Measurements from ENCODE around the gene COL6A2.

Gene COL6A2

GRCh38 chr21:46142582-46143473 is 44.9 kb downstream of the COL6A2 start:
- no peak for DNase-seq (ENCODE audit: low read depth)

- DNase-seq (ENCODE audit: low read depth), result no peak
These were observed 46.7 kb downstream of the COL6A2 start for GRCh38 chr21:46144464-46145070.

- DNase-seq (ENCODE audit: low read depth), result no peak
These were observed 47.4 kb downstream of the COL6A2 start for GRCh38 chr21:46145159-46145839.

GRCh38 chr21:46145840-46146691 is 48.2 kb downstream of the COL6A2 start:
- DNase-seq (ENCODE audit: low read depth), result no peak

- DNase-seq (ENCODE audit: low read depth), result no peak
These were observed 48.9 kb downstream of the COL6A2 start for GRCh38 chr21:46146856-46147255.

GRCh38 chr21:46147429-46147828 is 49.5 kb downstream of the COL6A2 start:
- peak; percentile 49 for DNase-seq (ENCODE audit: low read depth)

GRCh38 chr21:46148106-46148505 is 50.2 kb downstream of the COL6A2 start:
- no peak for DNase-seq (ENCODE audit: low read depth)

- DNase-seq (ENCODE audit: low read depth), result no peak
These were observed 51.4 kb downstream of the COL6A2 start for GRCh38 chr21:46149205-46149901.

GRCh38 chr21:46150073-46150472 is 52.2 kb downstream of the COL6A2 start:
- no peak for DNase-seq (ENCODE audit: low read depth)

GRCh38 chr21:46150491-46151121 is 52.7 kb downstream of the COL6A2 start:
- no peak for DNase-seq (ENCODE audit: low read depth)

GRCh38 chr21:46151261-46151988 is 53.5 kb downstream of the COL6A2 start:
- DNase-seq (ENCODE audit: low read depth), result no peak

- no peak for DNase-seq (ENCODE audit: low read depth)
These were observed 54.3 kb downstream of the COL6A2 start for GRCh38 chr21:46151989-46152926.

- no peak for DNase-seq (ENCODE audit: low read depth)
These were observed 55.0 kb downstream of the COL6A2 start for GRCh38 chr21:46152927-46153246.

- DNase-seq (ENCODE audit: low read depth), result peak; percentile 33
These were observed 55.6 kb downstream of the COL6A2 start for GRCh38 chr21:46153247-46154154.

GRCh38 chr21:46154155-46154954 is 56.4 kb downstream of the COL6A2 start:
- DNase-seq (ENCODE audit: low read depth), result no peak

- no peak for DNase-seq (ENCODE audit: low read depth)
These were observed 57.1 kb downstream of the COL6A2 start for GRCh38 chr21:46154955-46155513.

Measured in iris pigment epithelial cell (primary cell).